Measurements from ENCODE around the gene TMEM139.
"Not testable (repeated sequence)": the region's sequence is repeated elsewhere in the genome, so short reads cannot be mapped to it uniquely, and the experiment has no call there.

GRCh38 chr7:143264196-143264568, 20.6 kb upstream of the TMEM139 start:
- not testable (repeated sequence) for TF ChIP-seq ZNF384 (IDR thresholded peaks at IDR 0.05); L3MBTL2 (conservative IDR thresholded peaks at IDR 0.05); CTBP1 (IDR thresholded peaks at IDR 0.05; ENCODE audit: borderline replicate concordance); SP1 (IDR thresholded peaks at IDR 0.05); ARNT (IDR thresholded peaks at IDR 0.05); FOXA1 (IDR thresholded peaks at IDR 0.05); HDGF (IDR thresholded peaks at IDR 0.05; ENCODE audit: borderline replicate concordance); FOXK2 (IDR thresholded peaks at IDR 0.05); TARDBP (IDR thresholded peaks at IDR 0.05); LEF1 (IDR thresholded peaks at IDR 0.05; ENCODE audit: borderline replicate concordance); ELF4 (IDR thresholded peaks at IDR 0.05); FOXM1 (IDR thresholded peaks at IDR 0.05; ENCODE audit: borderline replicate concordance)
